GM19438 (cell line): ENCODE data around the gene ATP2C2.
"Not testable (repeated sequence)": the region's sequence is repeated elsewhere in the genome, so short reads cannot be mapped to it uniquely, and the experiment has no call there.

ENCODE experiments used
- ATAC-seq: cut with Tn5 transposase; IDR thresholded peaks from one replicate; pipeline ENCODE4 v1.9.1; 2021; ENCODE audit warnings: low read depth; ENCODE audit not compliant: unreplicated experiment

The ATP2C2 gene

DNA sequence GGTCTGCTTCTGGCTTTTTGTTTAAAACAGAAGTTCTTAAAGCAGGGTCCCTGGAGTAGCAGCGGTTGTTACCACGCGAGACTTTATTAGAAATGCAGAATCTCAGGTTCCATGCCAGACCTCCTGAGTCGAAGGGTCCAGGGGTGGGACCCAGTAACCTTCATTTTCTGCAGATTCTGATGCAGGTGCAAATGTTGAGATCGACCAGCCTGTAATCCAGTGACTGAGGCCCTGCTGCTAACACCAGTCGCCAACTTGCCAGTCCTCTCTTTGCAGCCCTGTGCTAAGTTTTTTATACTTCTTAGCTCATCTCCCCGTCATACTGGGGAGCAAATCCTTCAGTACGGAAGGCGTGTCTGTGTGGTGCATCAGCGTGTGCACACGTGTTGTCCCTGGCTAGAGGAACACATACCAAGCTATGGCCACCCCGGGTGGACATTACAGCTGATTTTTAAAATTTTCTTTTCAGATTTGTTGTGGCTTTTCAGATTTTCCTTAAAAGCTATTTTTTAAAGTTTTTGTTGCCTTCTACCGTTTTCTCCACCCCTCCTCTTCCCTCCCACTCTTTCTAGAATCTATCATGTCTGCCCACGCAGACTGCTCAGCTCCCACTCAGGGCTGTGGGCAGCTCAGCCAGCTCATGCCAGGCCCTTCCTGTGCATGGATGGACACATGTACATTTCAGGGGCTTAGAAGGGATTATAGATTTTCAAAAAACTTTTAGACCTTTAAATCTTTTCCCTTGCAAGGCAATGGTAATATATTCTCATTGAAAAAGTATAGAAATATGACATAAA is 78.5 kb downstream of the ATP2C2 start:
- no peak for ATAC-seq

DNA sequence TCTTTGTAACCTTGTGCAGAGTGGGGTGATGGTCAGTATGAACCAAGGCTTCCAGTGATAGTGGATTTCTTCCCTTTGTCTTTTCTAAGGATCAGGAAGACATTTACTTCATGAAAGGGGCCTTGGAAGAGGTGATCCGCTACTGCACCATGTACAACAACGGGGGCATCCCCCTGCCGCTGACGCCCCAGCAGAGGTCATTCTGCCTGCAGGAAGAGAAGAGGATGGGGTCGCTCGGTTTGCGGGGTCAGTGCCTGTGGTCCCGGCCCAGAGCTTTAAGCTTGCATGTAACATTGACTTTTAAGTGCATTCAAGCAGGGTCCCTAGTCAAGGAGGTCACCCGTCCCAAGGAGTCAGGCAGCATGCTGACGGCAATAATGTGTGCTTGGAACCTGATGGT is 80.1 kb downstream of the ATP2C2 start:
- ATAC-seq: no peak

DNA sequence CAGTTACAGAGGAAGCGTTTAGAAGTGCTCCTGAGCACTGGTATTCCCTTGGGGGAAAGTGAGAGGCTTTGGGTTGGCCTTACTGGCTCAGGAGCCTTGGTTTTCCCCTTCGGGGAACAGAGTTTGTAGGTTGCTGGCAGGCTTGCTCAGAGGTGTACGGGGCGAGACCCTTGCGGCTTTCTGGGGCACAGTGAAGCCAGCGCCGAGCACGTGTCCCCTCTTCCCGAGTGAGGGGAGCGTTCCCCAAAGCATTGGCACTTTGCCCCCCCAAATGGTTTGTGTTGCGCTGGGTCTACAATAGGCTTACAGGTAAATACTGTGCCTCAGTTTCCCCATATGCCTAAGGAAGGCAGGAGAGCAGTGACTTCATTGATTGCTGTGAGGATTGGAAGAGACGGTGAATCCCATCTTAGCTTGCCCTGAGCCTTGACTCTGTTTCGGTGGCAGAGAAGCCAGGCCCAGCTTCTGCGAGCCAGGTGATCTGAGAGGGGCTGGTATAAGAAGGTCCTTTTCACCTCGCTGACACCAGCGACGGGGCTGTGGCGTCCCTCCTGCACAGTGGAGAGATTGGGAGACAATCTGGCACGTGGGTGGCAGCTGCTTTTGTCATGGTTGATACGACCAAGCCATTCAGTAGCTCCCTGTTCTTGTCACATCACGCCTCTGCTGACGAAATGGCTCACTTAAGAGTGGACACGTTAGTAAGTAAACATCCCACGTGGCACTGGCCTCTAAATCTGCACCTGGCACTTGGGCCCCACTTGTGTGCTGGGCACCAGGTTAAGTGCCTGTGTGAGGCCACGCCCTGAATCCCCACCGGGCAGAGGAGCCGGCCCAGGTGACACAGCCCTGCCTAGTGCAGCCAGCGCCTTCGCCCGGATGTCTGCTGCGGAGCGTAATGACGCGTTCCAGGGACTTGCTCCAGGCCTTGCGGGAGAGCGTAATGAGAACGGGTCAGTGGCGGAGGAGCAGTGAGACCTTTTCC is 81.1 kb downstream of the ATP2C2 start:
- ATAC-seq: no peak

DNA sequence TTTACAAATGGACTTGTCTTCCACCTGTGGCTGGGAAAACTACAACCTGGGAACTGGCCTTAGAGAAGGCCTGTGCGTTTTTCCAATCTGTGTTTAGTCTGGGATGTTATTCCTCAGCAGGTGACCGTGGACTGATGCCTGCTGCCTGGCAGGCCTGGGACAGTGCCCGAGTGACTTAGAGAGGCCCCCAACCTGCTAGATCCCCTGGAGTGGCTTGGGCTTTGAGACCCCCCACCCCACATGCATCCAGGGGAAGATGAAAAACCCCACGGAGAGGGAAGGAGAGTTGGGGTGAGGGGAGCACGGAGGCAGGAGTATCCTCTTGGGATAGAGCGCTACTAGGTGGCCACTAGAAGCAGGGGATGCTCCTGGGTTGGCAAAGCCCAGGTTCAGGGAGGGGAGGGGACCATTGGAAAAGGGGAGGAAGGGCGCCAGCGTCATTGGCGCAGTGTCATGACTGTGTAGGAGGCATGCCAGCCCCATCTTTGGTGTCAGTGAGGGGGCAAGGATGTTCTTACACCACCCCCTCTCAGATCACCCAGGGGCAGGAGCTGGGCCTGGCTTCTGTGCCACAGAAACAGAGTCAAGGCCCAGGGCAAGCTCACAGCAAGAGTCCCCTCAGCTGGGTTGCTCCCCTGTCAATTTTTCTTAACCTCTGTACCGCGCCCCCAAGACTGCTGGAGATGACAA is 82.0 kb downstream of the ATP2C2 start:
- ATAC-seq: no peak

DNA sequence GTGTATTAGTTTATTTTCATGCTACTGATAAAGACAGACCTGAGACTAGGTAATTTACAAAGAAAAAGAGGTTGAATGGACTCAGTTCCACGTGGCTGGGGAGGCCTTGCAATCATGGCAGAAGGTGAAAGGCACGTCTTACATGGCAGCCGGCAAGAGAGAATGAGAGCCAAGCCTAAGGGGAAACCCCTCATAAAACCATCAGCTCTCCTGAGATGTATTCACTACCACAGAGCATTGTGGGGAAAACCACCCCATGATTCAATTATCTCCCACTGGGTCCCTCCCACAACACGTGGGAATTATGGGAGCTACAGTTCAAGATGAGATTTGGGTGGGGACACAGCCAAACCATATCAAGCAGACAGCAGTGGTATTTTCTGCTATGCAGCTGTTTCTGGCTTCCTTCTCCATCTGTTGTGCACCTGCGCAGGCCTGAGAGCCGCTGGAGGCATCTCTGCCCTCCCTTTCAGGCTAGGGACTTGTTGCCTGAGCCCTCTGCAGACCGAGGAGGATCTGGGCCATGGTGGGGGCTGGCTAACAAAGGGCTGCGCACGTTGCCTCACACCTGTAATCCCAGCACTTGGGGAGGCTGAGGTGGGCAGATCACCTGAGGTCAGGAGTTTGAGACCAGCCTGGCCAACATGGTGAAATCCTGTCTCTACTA is 82.8 kb downstream of the ATP2C2 start:
- ATAC-seq: not testable (repeated sequence)

DNA sequence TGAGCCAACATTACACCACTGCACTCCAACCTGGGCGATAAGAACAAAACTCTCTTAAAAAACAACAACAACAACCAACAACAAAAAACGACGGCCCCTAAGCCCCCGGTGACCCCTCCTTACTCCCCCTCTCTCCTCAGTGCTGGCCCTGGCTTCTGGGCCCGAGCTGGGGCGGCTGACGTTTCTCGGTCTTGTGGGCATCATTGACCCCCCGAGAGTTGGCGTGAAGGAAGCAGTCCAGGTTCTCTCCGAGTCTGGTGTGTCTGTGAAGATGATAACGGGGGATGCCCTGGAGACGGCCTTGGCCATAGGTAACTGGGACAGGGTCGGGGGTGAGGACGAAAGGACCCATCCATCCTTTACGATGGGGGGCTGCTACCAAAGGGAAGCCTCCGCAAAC is 83.4 kb downstream of the ATP2C2 start:
- no peak for ATAC-seq

DNA sequence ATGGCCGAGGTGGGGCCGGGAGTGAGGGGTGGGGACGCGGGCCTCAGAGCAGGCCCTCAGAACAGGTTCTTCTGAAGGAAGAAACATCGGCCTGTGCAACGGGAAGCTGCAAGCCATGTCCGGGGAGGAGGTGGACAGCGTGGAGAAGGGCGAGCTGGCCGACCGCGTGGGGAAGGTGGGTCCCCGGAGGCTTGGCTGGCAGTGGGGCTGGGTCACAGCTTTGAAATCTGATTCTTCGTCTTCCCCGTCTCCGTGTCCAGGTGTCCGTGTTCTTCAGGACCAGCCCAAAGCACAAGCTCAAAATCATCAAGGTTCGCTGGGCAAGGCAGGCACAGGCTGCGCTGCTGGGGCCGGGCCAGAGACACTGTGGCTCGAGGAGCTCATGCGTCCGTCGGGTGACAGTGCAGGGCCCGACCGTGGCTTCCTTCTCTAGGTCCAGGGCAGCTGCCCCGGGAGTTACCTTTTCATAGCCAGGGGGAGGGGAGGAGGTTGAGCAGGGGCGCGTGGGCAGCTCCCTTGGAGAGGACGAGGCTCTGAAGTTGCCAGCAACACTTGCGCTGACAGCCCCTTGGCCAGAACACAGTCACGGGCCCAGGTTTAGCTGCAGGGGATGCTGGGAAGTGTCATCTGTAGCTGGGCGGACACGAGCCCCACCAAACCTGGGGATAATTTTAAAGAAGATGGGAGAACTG is 84.9 kb downstream of the ATP2C2 start:
- no peak for ATAC-seq

DNA sequence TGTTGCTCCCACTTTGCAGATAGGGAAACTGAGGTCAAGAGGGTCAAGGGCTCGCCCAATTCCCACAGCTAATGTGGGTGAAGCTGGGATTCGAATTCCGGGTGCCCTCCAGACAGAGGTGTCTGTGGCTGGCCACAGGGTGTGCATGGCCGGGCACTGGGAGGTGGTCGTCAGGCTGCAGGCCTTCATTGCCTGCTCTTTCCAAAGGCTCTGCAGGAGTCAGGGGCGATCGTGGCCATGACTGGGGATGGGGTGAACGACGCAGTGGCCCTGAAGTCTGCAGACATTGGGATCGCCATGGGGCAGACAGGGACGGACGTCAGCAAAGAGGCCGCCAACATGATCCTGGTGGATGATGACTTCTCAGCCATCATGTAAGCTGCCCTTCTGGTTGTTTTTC is 86.3 kb downstream of the ATP2C2 start:
- no peak for ATAC-seq

DNA sequence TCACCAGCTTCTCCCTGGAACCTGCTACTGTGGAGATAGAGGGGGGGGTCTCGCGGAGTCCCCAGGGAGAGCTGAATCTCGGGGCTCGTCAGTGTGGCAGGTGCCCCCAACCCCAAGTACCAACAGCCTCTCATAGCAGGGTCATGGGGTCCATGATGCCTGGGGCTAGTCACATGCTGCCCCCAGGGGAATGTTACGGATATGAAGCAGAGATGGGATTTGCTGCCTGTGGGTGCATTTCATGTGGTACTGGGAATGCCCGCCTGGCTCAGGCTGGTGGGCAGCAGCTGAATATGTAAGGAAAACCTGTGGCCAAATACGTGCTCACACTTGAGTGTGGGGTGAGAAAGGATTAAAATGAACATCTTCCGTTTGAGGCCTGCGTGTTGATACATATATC is 86.7 kb downstream of the ATP2C2 start:
- no peak for ATAC-seq

DNA sequence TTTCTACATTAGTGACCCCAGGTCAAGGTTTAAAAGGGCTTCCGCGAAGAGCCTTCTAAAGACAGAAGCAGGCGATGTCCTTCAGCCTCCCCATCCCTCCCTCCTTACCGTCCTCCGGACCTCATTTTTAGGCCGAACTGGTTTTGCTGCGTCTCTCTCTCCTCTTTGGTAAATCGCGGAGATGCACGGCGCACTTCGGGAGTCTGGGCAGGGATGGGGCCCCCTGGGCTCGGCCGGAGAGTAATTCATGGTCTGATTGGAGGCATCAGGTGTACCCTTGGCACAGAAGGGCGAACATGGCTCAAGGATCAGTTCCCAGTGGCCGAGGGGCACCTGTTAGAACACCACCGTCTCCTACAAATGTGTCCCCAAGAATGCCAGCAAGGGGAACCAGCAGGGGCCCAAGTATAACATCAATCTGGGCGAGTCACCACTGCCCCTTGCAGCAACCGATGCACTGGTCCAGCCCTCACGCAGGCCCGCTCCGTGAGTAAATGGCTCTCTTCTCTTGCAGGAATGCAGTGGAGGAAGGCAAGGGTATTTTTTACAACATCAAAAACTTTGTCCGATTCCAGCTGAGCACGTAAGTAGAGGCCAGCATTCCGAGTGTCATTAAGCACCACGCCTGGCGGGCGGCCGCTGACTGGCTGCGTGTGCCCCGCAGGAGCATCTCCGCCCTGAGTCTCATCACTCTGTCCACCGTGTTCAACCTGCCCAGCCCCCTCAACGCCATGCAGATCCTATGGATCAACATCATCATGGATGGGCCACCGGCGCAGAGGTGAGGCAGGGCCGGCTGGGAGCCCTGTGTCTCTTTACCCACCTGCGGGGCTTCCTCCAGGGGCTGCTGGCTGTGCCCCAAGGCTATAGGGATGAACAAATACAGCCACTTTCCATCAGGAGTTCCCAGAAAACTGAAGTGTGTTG is 90.5 kb downstream of the ATP2C2 start:
- ATAC-seq: no peak

DNA sequence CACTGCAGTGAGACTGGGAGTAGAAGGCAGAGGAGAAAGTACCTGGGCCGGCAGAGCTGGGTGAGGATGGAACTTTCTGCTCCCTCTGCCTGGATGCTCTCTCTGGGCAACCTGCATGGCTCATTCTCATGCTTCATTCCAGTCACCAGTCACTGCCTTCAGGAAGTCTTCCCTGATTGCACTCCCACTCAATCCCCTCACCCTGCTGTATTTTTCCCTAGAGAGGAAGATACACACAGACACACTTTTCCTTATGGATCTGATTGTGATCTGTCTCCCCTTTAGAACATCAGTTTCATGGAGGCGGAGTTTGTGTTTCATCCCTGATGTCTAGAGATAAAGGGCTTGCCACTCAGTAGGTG is 91.2 kb downstream of the ATP2C2 start:
- no peak for ATAC-seq

DNA sequence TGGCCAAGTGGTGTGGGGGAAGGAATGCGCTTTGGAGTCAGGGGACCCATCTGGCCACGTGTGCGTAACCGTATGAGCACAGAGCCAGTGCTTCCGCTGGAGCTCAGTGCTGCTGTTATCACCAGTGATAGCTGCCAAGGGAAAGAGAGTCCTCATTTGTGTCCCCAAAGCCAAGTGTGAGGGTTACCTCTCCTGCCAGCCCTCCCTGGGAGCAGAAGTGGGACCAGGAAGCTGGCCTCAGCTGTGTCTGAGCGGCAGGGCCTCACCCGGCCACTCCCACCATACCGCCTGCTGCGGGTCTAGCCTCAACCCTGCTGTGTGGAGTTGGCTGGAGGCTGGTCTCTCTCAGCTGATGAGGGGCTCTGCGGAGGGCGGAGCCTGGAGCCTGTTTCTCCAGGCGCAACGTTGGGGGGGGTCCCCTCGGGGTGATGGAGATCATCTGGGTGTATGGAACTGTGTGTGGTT is 91.6 kb downstream of the ATP2C2 start:
- ATAC-seq: no peak

DNA sequence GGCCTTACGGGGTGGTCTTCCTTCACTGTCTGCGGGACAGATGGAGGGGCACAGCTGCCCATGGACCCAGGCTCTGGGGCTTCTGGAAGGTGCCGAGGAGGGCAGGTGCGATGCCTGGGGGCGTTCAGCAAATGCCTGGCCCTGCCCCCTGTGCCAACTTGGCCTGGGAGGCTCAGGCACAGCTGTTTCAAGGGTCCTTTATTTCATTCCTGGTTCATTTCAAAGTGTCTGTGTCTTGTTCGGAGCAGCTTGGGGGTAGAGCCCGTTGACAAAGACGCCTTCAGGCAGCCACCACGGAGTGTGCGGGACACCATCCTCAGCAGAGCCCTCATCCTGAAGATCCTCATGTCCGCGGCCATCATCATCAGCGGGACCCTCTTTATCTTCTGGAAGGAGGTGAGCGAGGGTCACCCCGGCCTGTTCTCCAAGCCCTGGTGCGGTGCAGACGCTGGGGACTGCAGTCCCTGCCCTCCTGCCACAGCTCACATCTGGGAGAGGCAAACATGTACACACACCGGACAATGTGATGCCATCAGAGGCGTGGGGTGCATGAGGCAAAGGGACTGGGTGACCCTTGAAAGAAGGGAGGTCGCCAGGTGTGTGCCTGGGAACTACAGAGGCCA is 92.2 kb downstream of the ATP2C2 start:
- no peak for ATAC-seq

DNA sequence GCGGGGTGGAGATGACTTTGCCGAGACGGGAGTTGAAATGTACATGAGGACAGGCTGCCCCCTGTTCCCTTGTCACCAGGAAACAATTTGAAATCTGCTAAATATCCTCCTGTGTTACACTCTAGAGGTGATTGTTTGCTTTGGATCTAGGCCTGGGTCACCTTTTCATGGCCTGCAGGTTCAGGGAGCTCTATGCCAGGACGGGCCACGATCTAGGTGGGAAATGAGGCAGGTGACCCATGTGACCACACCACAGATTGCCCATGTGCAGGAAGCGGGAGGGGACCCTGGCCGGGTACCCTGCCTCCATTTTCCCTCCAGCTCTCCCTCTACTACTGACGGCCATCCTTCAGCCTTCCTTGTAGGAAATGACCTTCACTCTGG is 92.7 kb downstream of the ATP2C2 start:
- no peak for ATAC-seq

DNA sequence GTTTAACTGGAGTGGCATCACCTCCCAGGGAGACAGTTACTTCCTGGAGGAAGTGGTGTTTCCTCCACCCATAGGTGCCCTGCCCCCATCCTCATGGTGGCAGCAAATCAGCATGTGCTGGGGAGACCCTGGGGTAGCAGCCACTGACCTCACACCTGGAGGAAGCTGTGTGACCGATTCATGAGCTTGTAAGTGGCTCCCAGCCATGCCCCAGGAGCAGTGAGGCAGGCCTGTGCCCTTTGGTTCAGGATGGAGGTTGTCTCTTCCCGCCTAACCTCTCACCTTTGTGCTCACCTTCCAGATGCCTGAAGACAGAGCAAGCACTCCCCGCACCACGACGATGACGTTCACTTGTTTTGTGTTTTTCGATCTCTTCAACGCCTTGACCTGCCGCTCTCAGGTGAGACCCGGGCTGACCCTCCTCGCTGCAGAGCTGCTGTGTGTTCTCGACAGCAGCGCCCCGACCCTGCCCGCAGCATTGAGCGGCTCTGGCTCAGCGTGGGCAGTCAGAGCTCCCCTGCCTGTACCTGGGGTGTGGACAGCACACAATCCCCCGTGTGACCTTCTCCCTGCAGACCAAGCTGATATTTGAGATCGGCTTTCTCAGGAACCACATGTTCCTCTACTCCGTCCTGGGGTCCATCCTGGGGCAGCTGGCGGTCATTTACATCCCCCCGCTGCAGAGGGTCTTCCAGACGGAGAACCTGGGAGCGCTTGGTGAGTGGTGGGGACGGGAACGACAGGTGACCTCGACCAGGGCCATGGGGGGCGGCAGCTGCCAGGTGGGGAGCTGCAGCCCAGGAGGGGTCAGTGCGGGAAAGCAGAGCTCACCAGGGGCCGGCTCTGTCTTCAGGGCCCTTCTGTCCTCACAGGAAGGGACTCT is 93.3 kb downstream of the ATP2C2 start:
- no peak for ATAC-seq

DNA sequence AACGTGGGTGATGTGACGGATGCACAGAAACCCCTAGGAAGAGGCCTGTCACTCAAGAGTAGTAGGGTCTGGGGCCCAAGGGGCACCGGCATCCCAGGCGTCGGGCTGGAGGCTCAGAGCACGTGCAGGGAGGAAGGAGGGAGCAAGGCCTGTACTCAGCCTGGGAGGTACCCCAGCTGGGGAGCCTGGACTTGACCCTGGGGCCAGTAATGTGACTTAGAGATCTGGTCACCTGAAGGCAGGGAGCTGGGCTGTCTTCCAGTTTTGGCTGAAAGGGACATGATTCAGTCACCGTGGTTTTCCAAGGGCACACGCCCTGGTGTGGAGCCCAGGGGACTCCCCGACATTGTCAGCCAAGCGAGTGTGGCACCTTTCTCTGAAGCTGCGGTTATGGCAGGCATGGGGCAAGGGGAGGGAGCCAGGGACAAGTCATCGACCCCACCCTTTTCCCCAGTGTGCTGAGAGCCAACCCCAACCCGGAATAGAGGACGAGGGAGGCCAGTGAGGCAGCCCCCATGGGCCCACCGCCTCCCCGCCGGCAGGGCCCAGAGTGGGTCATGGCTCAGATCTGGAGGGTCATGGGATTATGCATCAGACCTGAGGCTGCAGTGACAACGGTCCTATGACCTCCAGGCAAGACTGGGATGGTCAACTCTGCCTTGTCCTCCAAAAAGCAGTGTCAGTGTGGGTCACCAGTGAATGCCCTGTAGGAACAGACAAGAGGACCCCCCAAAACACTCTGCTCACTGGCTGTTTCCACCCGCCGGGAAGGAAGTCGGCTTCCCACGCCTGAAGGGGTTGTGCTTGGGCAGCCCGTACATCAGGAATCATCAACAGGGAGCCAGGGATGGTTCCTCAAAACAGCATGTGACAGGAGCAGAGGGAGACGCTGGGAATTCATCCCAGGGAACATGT is 94.2 kb downstream of the ATP2C2 start:
- ATAC-seq: no peak
